Suppressor macrophage treated with lipopolysaccharide for 1 hour (primary cell): ENCODE measurements around the gene C10orf62.
"Not testable (repeated sequence)": the region's sequence is repeated elsewhere in the genome, so short reads cannot be mapped to it uniquely, and the experiment has no call there.

Experiments used
- DNase-seq, 3 donors: peaks; one replicate each; pipeline ENCODE4 v3.0.0-alpha.2; 2020 to 2022

C10orf62 gene

DNA sequence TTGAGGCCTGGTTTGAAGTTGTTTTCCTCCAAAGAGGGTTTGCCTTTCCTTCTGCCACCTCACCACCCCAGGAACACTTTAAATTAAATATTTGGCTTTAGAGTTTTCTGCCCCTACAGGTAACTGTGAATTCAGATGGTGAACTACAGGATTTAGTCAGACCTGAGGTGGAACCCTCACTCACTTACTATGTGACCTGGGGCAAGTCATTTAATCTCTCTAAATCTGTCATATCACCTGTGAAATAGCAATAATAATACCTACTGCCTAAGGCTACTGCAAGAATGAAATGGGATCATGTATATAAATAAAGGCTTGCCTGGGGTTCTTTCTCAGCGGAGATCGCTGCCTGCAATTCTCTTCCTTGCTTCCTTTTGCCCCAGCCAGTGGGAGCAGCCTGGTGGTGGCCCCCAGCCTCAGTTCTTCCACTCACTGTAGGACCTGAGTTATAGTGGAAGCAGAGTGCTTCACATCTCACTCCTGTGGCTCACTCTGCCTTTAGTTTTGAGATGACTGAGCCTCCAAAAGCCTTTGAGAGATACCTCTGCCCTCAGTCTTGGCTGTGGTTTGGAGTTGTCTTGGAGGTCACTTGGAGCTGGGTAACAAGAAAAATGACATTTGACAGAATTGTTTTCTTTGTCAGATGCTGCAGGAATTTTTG, 23.1 kb upstream of the C10orf62 start:
- no peak for DNase-seq

GRCh38 chr10:97567891-97568290, 21.6 kb upstream of the C10orf62 start:
- no peak for DNase-seq

- DNase-seq: no peak
Observed at GRCh38 chr10:97570146-97570788, 19.3 kb upstream of the C10orf62 start.

GRCh38 chr10:97570789-97571471, 18.6 kb upstream of the C10orf62 start:
- no peak for DNase-seq

DNA sequence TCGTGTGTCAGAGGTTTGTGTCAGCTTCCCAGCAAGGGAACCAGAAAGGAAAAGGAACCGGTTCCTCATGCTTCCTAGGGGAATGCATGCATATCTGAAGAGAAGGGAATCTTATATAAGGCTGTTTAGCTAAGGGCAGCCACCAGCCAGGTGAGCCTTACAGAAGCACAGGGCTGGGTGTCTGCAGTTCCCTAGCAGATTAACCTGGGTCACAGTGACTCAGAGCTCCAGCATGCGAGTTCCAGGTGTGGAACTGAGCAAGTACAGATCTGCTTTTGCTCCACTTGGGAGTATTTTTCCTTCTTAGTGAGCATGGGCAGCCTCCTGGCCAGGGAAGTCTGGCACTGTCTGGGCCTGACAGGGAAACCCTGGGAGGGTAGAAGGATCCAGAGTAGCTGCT, 17.9 kb upstream of the C10orf62 start:
- DNase-seq: no peak

DNA sequence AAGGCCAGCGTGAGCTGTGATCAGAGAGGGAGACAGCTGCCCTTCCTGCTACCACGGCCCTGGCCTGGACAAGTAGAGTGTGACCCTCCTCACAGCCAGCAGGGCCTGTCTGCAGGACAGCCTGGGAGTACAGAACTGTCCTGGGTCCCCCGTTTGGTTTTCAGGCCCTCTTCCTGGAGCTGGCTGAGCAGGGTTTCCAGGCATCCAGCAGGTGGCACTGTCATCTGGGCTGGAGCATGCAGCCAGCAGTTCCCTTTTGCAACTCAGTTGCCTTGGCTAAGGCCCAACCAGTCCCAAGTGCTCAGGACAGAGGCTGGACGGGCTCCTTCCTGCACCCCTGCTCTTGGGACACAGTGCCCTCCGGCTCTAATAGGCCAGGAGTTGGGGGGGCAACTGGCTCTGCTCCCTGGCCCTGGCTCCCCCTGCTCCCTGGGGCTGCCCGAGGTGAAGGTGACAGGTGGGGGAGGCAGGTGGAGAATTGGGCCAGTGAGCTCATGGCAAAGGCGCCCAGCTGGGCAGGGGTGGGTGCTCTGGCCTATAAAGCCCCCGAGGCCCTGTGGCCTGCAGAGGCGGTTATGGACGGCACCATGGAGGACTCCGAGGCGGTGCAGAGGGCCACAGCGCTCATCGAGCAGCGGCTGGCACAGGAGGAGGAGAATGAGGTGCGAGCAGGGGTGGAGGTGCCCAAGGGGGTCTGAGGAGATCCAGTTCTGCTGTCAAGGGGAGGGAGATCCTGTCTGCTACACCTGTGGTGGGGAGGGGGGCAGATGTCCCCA, 17.1 kb upstream of the C10orf62 start, which contains the start of gene ANKRD2:
Gene ANKRD2, plus strand, starts transcription at position 566 of the 776 bp plus-strand sequence. Its CDS starts 10 bp downstream, at position 576.
- DNase-seq: peak; percentile 71 to 89 (median 88)

GRCh38 chr10:97573021-97573420, 16.5 kb upstream of the C10orf62 start:
- DNase-seq: peak; percentile 55 to 79 (median 79)

DNA sequence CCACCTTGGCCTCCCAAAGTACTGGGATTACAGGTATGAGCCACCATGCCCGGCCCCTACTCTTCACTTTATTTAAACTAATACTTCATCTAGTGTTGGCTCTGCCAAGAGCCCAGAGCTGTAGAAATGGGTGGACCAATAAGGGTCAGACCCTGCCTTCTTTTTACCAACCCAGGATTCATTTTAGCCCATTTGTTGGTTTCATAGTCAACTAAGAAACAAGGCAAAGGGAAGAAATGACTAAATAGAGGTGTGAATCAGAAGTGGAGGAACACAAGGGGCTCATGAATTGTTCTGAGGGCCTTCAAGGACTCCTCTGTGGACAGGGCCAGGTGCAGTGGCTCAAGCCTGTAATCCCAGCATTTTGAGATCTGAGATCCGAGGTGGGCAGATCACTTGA, 15.8 kb upstream of the C10orf62 start:
- no peak for DNase-seq

DNA sequence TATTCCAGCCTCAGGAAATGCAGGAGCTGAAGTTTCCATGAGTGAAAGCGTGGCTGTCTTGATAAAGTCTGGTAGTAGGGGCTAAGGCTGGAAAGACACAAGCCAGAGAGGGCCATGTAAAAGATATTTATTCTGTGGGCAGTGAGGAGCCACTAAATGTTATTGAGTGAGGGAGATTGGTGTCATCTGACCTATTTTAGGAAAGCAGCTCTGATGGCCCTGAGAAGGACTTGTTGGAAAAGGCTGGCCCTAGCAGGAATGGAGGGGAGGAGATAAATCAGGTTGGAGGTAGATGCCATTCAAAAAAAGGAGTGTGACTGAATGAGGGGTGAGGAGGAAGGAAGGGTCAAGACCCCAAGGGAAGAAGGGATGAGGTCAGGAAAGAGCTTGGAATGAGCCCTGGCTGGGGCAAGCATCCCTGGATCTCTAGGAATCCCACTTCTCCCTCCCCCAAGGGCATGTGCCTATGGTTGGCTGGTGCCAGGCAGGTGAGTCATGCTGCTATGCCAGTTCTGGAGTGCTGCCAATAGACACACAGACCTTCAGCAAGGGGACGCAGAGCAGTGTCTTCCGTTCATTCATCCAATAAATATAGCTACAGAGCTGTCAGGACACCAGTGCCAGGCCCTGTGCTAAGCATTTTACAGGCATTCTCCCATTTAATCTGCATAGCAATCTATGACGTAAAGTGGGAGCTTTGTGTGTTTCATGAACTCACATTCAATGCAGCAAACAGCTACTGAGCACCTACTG, 15.0 kb upstream of the C10orf62 start:
- DNase-seq: peak; percentile 31 to 37 (median 32)

- no peak for DNase-seq
Observed at GRCh38 chr10:97575127-97575668, 14.3 kb upstream of the C10orf62 start.

DNA sequence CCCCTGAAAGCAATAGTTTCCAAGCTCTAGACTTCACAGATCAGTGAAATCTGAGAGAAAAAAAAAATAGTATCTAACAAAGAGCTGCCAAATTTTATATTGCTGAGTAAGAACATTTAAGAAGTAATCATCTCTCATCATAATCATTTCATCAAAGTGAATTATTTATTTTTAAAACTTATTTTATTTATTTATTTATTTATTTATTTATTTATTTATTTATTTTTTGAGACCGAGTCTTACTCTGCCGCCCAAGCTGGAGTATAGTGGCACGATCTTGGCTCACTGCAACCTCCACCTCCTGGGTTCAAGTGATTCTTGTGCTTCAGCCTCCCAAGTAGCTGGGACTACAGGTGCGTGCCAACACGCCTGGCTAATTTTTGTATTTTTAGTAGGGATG, 13.0 kb upstream of the C10orf62 start:
- not testable (repeated sequence) for DNase-seq

DNA sequence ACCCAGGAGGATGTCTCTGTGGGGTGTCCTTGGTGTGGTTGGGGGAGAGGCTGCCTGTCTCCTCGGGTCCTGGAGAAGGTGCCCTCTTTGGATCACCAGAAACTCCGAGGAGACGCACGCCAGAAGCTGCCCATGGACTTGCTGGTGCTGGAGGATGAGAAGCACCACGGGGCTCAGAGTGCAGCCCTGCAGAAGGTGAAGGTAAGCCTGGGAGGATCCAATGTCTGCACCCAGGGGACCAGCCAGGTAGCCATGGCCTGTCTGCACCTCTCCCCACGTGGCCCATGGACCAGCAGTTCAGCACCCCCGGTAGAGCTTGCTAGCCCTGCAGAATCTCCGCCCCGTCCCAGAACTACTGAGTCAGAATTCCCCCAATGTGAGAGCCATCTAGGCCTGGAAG, 11.8 kb upstream of the C10orf62 start:
- DNase-seq: no peak

GRCh38 chr10:97578171-97578844, 11.2 kb upstream of the C10orf62 start:
- DNase-seq: peak in 1 of 3 donors; percentile 7

DNA sequence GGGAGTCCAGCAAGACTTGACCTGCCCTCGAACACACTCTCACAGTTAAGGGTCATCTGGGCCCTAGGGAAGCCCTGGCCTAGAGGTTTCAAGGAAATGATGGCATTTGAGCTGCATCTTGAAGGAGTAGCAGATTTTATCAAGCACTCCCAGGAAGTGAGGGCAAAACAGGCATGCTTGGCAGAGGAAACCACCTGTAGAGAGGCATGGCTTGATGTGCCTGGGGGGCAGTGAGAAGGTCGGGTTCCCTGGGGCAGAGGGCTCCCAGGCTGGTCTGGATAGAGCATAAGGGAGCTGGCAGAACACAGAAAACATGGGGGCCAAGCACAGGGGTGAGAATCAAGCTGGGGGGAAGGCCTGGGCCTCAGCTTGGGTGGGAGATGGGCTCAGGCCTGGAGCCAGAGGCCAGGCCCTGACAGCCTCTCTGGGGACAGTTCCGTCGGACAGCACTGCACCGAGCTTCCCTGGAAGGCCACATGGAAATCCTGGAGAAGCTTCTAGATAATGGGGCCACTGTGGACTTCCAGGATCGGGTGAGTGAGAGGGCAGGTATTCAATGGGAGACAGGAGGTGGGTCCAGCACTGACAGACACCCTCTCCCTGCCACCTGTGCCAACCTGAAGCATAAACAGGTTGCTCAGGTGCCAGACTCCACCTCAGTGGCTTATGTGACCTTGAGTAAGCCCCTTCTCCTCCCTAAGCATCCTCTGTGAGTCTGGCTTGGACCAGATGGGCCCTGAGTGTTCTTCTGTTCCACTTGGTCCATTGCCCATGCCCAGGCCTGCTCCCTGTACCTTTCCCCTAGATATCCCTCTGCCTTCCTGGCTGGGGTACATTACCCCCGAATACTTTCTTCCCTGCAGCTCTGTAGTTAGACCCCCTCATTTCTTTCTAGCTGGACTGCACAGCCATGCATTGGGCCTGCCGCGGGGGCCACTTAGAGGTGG, 8.8 kb upstream of the C10orf62 start:
- no peak for DNase-seq

GRCh38 chr10:97582169-97582568, 7.4 kb upstream of the C10orf62 start:
- DNase-seq: no peak

- no peak for DNase-seq
Observed at GRCh38 chr10:97583476-97583875, 6.0 kb upstream of the C10orf62 start.

DNA sequence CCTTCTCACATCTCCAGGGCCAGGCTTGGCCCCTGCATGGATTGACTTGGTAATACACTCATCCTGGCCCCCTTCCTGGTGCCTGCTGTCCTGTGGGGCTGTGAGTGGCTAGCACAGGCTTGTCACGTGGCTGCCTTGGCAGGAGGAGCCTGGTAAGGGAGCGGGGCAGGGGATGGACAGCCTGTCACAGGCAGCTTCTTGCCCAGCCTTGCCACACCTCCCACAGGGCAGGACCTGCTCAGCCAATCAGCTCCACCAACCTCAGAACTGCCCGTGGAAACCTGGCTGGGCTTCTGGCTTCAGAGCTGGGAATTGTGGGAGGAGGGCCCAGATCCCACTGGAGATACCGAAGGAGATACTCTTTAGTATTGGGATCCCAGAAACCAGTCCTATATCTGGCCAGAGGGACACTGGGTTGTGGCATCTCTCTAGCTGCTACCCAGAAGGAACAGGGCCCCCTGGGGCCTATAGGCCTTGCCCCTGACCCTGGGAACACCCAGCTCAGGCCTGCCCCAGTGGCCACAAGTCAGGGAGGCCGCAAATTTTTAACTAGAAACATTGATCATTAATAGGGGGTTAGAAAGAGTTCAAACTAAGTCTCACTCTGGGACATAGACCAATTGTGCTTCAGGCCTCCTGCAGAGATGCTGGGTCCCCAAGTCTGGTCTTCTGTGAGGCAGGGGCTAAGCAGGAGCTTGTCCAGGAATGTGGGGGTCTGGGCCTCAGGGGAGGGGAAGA, 5.3 kb upstream of the C10orf62 start, which contains the start of gene HOGA1:
Gene HOGA1, plus strand, starts transcription at position 330 of the 738 bp plus-strand sequence. Its CDS starts 315 bp downstream, at position 645.
- no peak for DNase-seq

GRCh38 chr10:97584798-97585438, 4.6 kb upstream of the C10orf62 start:
- DNase-seq: no peak

- DNase-seq: no peak
Observed at GRCh38 chr10:97585439-97585811, 4.1 kb upstream of the C10orf62 start.
